ENCODE results near the gene HBA2.
"Not testable (repeated sequence)": the region's sequence is repeated elsewhere in the genome, so short reads cannot be mapped to it uniquely, and the experiment has no call there.

The HBA2 gene

DNA sequence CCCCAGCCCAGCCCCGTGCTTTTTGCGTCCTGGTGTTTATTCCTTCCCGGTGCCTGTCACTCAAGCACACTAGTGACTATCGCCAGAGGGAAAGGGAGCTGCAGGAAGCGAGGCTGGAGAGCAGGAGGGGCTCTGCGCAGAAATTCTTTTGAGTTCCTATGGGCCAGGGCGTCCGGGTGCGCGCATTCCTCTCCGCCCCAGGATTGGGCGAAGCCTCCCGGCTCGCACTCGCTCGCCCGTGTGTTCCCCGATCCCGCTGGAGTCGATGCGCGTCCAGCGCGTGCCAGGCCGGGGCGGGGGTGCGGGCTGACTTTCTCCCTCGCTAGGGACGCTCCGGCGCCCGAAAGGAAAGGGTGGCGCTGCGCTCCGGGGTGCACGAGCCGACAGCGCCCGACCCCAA is 3.3 kb downstream of the HBA2 start:
- DNase-seq, result not testable (repeated sequence)

DNA sequence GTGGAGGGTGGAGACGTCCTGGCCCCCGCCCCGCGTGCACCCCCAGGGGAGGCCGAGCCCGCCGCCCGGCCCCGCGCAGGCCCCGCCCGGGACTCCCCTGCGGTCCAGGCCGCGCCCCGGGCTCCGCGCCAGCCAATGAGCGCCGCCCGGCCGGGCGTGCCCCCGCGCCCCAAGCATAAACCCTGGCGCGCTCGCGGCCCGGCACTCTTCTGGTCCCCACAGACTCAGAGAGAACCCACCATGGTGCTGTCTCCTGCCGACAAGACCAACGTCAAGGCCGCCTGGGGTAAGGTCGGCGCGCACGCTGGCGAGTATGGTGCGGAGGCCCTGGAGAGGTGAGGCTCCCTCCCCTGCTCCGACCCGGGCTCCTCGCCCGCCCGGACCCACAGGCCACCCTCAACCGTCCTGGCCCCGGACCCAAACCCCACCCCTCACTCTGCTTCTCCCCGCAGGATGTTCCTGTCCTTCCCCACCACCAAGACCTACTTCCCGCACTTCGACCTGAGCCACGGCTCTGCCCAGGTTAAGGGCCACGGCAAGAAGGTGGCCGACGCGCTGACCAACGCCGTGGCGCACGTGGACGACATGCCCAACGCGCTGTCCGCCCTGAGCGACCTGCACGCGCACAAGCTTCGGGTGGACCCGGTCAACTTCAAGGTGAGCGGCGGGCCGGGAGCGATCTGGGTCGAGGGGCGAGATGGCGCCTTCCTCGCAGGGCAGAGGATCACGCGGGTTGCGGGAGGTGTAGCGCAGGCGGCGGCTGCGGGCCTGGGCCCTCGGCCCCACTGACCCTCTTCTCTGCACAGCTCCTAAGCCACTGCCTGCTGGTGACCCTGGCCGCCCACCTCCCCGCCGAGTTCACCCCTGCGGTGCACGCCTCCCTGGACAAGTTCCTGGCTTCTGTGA is 4.1 kb downstream of the HBA2 start, which contains the start of gene HBA1:
TSS of gene HBA1 (plus strand) at position 204 of the 906 bp plus-strand sequence. CDS start at position 241, 37 bp downstream.
- not testable (repeated sequence) for DNase-seq

DNA sequence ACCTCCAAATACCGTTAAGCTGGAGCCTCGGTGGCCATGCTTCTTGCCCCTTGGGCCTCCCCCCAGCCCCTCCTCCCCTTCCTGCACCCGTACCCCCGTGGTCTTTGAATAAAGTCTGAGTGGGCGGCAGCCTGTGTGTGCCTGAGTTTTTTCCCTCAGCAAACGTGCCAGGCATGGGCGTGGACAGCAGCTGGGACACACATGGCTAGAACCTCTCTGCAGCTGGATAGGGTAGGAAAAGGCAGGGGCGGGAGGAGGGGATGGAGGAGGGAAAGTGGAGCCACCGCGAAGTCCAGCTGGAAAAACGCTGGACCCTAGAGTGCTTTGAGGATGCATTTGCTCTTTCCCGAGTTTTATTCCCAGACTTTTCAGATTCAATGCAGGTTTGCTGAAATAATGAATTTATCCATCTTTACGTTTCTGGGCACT is 4.7 kb downstream of the HBA2 start:
- DNase-seq, result no peak

DNA sequence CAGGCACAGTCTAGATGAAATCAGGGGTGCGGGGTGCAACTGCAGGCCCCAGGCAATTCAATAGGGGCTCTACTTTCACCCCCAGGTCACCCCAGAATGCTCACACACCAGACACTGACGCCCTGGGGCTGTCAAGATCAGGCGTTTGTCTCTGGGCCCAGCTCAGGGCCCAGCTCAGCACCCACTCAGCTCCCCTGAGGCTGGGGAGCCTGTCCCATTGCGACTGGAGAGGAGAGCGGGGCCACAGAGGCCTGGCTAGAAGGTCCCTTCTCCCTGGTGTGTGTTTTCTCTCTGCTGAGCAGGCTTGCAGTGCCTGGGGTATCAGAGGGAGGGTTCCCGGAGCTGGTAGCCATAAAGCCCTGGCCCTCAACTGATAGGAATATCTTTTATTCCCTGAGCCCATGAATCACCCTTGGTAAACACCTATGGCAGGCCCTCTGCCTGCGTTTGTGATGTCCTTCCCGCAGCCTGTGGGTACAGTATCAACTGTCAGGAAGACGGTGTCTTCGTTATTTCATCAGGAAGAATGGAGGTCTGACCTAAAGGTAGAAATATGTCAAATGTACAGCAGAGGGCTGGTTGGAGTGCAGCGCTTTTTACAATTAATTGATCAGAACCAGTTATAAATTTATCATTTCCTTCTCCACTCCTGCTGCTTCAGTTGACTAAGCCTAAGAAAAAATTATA is 5.4 kb downstream of the HBA2 start:
- DNase-seq, result no peak

DNA sequence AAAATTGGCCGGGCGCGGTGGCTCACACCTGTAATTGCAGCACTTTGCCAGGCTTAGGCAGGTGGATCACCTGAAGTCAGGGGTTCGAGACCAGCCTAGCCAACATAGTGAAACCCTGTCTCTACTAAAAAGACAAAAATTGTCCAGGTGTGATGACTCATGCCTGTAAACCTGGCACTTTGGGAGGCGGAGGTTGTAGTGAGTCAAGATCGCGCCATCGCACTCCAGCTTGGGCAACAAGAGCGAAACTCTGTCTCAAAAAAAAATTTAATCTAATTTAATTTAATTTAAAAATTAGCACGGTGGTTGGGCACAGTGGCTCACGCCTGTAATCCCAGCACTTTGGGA is 6.0 kb downstream of the HBA2 start:
- no peak for DNase-seq

DNA sequence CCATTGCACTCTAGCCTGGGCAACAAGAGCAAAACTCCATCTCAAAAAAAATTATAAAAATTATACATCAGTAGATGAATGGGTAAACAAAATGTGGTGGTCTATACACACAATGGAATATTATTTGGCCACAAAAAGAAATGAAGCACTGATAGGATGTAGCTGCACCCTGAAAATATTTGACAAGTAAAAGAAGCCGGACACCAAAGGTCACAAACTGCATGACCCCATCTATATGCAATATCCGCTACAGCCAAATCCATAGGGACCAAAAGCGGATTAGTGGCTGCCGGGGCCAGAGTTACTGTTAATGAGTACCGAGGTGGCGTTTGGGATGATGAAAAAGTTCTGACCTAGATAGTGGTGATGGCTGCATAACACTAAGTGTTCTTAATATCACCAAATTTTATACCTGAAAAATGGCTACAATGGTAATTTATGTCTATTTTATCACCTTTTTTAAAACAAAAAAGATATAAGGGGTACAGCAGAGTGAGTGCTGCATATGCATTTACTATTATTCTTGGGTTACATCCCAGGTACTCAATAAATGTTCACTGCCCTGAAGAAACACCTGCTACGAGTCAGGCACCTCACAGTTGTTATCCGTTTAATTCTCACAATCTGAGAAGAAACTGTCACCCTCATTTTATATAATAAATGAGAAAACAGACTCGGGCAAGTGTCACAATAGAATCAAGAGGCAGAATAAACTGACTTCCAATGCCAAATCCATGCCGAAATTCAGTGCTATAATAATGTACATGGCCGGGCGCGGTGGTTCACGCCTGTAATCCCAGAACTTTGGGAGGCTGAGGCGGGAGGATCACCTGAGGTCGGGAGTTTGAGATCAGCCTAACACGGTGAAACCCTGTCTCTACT is 6.8 kb downstream of the HBA2 start:
- no peak for DNase-seq

DNA sequence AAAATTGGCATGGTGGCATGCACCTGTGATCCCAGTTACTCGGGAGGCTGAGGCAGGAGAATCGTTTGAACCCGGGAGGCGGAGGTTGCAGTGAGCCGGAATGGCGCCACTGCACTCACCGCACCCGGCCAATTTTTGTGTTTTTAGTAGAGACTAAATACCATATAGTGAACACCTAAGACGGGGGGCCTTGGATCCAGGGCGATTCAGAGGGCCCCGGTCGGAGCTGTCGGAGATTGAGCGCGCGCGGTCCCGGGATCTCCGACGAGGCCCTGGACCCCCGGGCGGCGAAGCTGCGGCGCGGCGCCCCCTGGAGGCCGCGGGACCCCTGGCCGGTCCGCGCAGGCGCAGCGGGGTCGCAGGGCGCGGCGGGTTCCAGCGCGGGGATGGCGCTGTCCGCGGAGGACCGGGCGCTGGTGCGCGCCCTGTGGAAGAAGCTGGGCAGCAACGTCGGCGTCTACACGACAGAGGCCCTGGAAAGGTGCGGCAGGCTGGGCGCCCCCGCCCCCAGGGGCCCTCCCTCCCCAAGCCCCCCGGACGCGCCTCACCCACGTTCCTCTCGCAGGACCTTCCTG is 7.5 kb downstream of the HBA2 start, which contains the start of gene HBQ1:
TSS of gene HBQ1 (plus strand) at position 359 of the 575 bp plus-strand sequence. CDS start at position 387, 28 bp downstream.
- DNase-seq, result peak; percentile 47

DNA sequence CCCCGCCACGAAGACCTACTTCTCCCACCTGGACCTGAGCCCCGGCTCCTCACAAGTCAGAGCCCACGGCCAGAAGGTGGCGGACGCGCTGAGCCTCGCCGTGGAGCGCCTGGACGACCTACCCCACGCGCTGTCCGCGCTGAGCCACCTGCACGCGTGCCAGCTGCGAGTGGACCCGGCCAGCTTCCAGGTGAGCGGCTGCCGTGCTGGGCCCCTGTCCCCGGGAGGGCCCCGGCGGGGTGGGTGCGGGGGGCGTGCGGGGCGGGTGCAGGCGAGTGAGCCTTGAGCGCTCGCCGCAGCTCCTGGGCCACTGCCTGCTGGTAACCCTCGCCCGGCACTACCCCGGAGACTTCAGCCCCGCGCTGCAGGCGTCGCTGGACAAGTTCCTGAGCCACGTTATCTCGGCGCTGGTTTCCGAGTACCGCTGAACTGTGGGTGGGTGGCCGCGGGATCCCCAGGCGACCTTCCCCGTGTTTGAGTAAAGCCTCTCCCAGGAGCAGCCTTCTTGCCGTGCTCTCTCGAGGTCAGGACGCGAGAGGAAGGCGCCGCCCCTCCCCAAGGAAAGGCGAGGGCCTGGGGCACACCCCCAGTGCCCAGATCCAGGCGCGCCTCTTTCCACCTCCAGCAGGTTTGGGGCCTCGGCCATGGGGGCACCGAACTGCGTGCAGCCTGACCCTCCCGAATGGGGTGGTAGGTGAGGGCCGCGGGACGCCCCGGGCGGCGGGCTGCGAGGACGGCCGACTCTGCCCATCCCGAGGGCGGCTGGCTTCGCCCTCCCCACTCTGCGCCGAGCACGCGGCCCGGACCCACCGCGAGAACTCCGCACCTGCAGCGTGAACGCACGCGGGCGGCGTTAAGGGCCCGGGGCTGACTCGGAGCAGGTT is 8.2 kb downstream of the HBA2 start:
- peak; percentile 86 for DNase-seq

DNA sequence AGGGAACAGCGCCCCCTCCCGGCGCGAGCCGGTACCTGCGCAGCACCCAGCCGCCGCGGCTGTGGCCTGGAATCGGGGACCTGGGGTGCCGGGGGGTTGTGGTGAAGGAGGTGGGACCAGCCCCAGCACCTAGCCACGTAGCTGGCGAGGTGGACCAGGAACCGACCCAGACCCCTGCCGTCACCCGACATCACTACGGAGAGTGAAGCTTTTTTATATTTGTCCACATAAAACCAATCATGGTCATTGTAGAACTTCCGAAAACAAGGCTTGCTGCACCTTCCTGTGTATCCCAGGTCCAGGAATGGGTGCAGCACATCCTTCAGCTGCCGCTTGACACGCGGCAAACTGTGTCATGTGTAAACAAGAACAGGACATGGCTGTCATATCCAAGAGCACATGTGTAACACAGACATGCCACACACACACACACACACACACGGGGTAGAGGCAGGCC is 8.9 kb downstream of the HBA2 start:
- no peak for DNase-seq

DNA sequence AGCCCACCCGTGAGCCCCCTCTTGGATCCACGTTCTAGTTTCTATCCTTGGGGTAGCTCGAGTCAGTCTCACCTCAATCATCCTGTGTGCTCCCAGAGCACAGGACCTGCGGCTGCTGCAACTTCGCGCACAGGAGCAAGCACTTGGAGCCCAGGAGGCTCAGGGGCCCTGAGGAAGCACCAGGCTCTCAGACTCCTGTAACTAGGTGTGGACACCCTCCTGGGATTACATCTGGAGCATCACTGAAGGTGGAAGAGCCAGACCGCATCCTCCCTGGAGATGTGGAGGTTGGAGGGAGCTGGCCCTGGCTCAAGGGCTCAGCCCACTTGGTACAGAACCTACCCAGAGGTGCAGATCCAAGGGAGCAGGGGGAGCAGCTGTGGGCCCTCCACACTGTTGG is 10.3 kb downstream of the HBA2 start:
- no peak for DNase-seq

DNA sequence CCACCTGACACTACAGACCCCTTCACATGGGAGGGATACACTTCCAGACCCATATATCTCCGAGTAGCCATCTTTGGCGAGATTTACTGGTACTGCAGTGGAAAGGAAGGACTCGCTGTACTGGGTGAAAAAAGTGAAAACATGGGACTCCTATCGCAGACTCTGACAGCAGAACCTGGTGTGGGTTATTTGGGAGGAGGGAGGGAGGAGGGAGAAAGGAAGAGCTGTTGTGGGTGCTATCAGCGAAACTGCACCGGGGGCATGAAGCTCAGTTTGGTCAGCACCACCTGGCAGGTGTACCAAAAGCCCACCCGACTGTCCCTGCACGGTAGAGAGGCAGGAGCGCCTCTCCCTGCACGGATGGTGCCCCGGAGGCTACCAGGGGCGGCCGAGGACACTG is 12.5 kb downstream of the HBA2 start:
- no peak for DNase-seq

DNA sequence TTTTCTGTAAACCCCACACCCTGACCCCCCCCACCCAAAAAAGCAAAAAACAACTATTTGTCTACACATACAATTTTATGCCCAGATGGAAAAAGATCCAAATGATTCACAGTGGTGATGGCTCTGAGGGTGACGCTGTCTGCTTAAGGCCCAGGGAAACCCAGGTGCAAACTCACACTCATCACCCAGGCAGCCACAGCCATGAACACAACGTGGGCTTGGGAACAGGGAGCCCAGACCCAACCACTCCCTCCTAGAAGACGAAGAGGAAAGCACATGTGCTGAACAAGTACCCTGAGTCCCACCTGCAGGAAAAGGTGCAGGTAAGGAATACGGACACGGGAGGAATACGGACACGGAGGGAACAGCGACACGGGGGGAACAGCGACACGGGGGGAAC is 13.0 kb downstream of the HBA2 start:
- DNase-seq, result no peak

DNA sequence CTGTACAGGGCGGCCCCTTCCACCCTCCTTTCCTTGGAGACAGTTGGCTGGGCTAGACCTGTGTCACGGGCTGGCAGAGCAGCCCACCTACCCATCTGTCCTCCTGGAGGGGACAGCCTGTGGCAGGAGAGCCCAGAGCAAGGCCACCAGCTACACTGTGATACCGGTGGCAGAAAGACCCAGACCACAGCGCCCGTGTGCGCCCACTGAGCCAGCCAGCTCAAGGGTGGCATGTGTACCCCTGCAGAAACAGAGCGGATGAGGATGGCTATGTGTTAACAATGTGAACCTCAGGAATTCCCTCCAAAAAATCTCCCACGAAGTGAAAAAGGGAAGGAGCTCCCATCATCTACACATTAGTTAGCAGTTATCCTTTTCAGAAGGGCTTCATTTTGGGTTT is 14.7 kb downstream of the HBA2 start:
- DNase-seq, result no peak

DNA sequence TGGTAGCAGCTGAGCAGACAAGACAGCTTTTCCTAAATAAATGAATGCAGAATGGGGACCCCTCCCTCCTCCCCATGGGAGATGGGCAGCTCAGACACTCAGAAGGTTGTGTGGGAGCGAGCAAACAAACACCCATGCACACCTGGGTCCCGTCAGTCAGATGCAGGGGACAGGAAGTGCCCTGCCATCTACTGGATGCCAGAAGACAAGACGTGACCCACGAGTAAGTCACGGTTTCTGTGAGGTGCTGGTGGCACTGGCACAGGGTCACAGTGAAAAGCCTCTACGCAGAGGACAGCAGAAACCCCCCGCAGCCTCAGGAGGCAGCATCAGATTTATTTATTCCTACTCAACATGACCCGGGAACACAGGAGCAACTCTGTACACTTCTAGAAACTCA is 16.0 kb downstream of the HBA2 start:
- DNase-seq, result peak; percentile 36

DNA sequence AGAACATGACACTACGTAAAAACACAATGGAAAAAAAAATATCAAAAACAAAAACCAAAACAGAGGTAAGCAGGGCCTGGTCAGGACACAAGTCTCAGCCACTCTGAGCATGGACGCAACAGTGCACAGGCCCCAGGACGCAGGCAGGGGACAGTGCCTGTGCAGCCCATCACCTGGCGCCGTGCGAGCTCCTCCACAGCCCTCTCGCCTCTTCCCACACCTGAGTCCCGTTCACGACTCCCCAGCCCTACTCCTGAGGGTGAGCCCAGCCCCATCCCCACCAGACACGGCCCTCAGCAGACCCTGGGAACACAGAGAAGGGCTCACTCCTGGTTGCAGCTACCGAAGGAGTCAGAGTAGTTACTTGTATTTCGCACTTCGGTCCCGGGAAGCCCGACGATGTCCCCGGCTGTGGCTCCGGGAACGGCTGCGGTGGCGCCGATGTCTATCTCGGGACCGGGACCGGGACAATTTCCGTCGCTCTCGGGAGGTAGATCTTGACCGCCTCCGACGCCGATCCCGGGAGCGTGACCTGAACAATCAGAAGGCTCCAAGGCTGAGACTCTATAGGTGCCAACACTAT is 17.0 kb downstream of the HBA2 start:
- no peak for DNase-seq

DNA sequence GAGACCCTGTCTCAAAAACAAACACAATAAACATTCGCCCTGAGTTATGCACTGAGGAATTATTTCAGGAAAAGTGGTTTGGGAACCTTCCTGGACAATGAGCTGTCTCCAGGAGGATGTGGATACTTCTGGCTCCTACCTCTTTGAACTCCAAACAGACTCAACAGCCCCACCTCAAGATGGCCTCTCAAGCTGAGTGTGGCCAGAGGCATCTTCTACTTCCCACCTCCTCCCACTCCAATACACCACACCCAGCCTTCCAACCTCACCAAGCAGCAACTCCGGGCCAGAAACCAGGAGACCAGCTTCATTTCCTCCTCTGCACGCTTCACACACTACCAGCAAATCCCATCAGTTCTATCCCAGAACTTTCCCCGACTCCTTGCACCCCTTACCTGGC is 19.2 kb downstream of the HBA2 start:
- DNase-seq, result no peak

DNA sequence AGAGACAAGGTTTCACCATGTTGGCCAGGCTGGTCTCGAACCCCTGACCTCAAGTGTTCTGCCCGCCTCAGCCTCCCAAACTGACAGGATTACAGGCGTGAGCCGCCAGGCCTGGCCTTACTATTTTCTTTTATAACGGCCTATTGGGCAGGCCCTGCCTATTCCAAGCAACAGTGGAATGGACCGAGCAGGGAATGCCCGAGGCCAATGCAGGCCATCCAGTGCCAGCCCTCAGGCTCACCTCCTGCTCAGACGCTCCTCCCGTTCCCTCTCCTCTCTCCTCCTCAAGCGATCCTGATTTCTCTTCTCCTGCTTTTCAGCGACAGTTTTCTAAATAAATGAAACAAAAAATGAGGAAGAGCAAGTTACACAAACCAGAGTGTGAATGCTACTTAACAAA is 20.0 kb downstream of the HBA2 start:
- no peak for DNase-seq

DNA sequence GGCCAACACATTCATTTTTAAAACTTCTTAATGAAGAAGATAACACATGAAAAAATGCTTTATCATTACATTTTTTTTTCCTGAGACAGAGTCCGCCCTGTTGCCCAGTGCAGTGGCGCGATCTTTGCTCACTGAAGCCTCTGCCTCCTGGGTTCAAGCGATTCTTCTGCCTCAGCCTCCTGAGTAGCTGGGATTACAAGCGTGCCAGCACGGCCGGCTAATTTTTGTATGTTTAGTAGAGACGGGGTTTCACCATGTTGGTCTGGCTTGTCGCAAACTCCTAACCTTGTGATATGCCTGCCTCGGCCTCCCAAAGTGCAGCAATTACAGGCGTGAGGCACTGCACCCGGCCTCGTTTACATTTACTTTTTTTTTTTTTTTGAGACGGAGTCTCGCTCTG is 20.8 kb downstream of the HBA2 start:
- no peak for DNase-seq

DNA sequence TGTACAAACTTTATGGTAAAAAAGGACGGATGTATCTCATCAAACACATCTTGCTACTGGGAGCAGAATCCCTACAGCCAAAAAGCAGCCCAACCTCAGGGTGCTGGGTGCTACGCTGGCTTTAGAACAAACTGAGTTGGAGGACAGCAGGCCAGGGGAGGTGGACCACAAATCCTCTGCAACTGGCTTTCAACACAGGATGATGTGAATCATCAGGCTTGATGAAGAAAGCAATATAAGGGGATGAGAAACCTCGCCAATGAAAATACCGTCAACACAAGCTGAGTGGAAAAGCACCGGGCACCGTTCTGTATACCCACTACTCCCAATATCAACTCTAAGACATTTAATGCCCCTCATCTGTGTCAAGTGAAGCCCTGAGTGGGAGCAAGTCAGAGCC is 21.8 kb downstream of the HBA2 start:
- DNase-seq, result no peak

DNA sequence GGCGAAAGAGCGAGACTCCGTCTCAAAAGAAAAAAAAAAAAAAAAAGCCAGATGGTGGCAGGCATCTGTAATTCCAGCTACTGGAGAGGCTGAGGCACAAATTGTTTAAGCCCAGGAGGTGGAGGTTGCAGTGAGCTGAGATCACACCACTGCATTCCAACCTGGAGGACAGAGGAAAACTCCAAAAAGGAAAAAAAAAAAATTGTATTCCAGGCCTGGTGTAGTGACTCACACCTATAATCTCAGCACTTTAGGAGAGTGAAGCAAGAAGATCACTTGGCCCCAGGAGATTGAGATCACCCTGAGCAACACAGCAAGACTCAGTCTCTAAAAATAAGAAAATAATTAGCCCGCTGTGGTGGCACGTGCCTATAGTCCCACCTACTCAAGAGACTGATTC is 27.7 kb downstream of the HBA2 start:
- DNase-seq, result no peak

DNA sequence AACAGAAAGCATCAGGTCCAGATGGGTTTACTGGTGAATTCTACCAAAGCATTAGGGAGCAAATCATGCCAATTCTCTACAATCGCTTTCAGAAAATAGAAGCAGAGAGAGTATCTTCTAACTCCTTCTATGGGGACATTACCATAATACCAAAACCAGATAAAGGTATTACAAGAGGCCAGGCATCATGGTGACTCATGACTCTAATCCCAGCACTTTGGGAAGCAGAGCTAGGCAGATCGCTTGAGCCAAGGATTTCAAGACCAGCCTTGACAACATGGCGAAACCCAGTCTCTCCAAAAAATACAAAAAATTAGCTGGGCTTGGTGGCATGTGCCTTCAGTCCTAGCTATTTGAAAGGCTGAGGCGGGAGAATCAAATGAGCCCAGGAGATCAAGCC is 30.6 kb downstream of the HBA2 start:
- no peak for DNase-seq
